ENCODE results near the gene ZNF236. TPM values are rescaled to one million over a fixed set of nuclear protein-coding genes. Genes with fewer than 3 reads are reported as not detected.
"Not testable (repeated sequence)": the region's sequence is repeated elsewhere in the genome, so short reads cannot be mapped to it uniquely, and the experiment has no call there.

Gene ZNF236
- total and polyA plus RNA-seq, 2 donors (not counting 1 experiment from before 2014, with no cell fraction given) = 2.9 to 8.4 TPM

GRCh38 chr18:77016936-77017335, 194.6 kb downstream of the ZNF236 start:
- no peak for TF ChIP-seq EZH2 (IDR thresholded peaks at IDR 0.05; ENCODE audit: low read length, missing control alignments)
- TF ChIP-seq, protein P1, sequence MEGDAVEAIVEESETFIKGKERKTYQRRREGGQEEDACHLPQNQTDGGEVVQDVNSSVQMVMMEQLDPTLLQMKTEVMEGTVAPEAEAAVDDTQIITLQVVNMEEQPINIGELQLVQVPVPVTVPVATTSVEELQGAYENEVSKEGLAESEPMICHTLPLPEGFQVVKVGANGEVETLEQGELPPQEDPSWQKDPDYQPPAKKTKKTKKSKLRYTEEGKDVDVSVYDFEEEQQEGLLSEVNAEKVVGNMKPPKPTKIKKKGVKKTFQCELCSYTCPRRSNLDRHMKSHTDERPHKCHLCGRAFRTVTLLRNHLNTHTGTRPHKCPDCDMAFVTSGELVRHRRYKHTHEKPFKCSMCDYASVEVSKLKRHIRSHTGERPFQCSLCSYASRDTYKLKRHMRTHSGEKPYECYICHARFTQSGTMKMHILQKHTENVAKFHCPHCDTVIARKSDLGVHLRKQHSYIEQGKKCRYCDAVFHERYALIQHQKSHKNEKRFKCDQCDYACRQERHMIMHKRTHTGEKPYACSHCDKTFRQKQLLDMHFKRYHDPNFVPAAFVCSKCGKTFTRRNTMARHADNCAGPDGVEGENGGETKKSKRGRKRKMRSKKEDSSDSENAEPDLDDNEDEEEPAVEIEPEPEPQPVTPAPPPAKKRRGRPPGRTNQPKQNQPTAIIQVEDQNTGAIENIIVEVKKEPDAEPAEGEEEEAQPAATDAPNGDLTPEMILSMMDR (conservative IDR thresholded peaks at IDR 0.05 in 1 of 2, IDR thresholded peaks at IDR 0.05 in 1 of 2; ENCODE audit: low read depth in 1 of 2, low read length in 2 of 2) = no peak
- Histone ChIP-seq H3K4me1 (ENCODE audit: control insufficient read depth, extremely low read depth, insufficient read depth, low read length) (no peaks in the 10 kb centered on the region), H3K4me3 (replicated peaks in 1 of 4; ENCODE audit: control extremely low read depth in 1 of 4, insufficient read depth in 1 of 4, low read depth in 3 of 4, low read length in 4 of 4) (no peak overlapping the region), H3K36me3 (ENCODE audit: control insufficient read depth, insufficient read depth, low read length) (no peaks in the 10 kb centered on the region), H3K79me2 (ENCODE audit: control insufficient read depth, insufficient read depth, low read length) (no peaks in the 10 kb centered on the region), H3K27ac (ENCODE audit: insufficient read depth, low read length) (no peak overlapping the region), H4K20me1 (ENCODE audit: control insufficient read depth, extremely low read depth, insufficient read depth, low read length) (no peaks in the 10 kb centered on the region), H3K9ac (ENCODE audit: insufficient read depth, low read length) (no peak overlapping the region), H2AFZ (ENCODE audit: low read length) (no peak overlapping the region), H3K9me3 (ENCODE audit: control insufficient read depth, insufficient read depth, low read depth, low read length) (no peaks in the 10 kb centered on the region), H3K4me2 (ENCODE audit: extremely low read depth, insufficient read depth, low read length) (no peak overlapping the region), H3K27me3 (ENCODE audit: control insufficient read depth, insufficient read depth, low read length) (peaks cover 5% of the 10 kb centered on the region)
- DNase-seq (ENCODE audit: low read depth in 2 of 2) = no peak

DNA sequence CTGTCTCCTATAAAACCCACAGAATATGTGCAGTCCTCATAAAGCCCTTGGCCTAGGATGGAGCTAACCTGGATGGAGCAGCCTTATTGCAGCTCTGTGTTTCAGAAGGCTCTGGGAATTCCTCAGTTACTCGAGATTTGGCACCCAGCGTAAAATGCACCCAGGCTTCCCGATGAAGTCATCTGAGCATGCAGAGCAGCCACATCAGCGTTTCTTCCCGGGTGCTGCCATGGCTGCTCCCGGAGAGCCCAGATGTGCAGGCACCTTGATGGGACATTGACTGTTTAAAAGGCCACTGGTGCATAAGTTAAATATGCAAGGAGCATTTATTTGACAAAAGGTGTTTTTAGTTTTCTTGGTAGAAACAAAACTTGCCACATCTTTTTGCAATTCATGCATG, 195.0 kb downstream of the ZNF236 start:
- Histone ChIP-seq H3K4me2 (ENCODE audit: extremely low read depth, insufficient read depth, low read length) (no peak overlapping the region), H3K9ac (ENCODE audit: insufficient read depth, low read length) (no peak overlapping the region), H3K4me1 (ENCODE audit: control insufficient read depth, extremely low read depth, insufficient read depth, low read length) (no peaks in the 10 kb centered on the region), H3K27me3 (ENCODE audit: control insufficient read depth, insufficient read depth, low read length) (peaks cover 5% of the 10 kb centered on the region), H3K4me3 (replicated peaks in 1 of 4; ENCODE audit: control extremely low read depth in 1 of 4, insufficient read depth in 1 of 4, low read depth in 3 of 4, low read length in 4 of 4) (no peak overlapping the region), H3K79me2 (ENCODE audit: control insufficient read depth, insufficient read depth, low read length) (no peaks in the 10 kb centered on the region), H3K27ac (ENCODE audit: insufficient read depth, low read length) (no peak overlapping the region), H3K9me3 (ENCODE audit: control insufficient read depth, insufficient read depth, low read depth, low read length) (no peaks in the 10 kb centered on the region), H4K20me1 (ENCODE audit: control insufficient read depth, extremely low read depth, insufficient read depth, low read length) (no peaks in the 10 kb centered on the region), H3K36me3 (ENCODE audit: control insufficient read depth, insufficient read depth, low read length) (no peaks in the 10 kb centered on the region), H2AFZ (ENCODE audit: low read length) (no peak overlapping the region)
- no peak for DNase-seq (ENCODE audit: low read depth in 2 of 2)
- TF ChIP-seq, protein P1 (conservative IDR thresholded peaks at IDR 0.05 in 1 of 2, IDR thresholded peaks at IDR 0.05 in 1 of 2; ENCODE audit: low read depth in 1 of 2, low read length in 2 of 2) = no peak
- no peak for TF ChIP-seq EZH2 (IDR thresholded peaks at IDR 0.05; ENCODE audit: low read length, missing control alignments)

GRCh38 chr18:77018650-77019049, 196.3 kb downstream of the ZNF236 start:
- H3K4me2 ChIP-seq (ENCODE audit: extremely low read depth, insufficient read depth, low read length); H3K27ac ChIP-seq (ENCODE audit: insufficient read depth, low read length); H3K27me3 ChIP-seq (ENCODE audit: control insufficient read depth, insufficient read depth, low read length); H4K20me1 ChIP-seq (ENCODE audit: control insufficient read depth, extremely low read depth, insufficient read depth, low read length); DNase-seq (ENCODE audit: low read depth in 2 of 2); H2AFZ ChIP-seq (ENCODE audit: low read length); H3K9me3 ChIP-seq (ENCODE audit: control insufficient read depth, insufficient read depth, low read depth, low read length); H3K9ac ChIP-seq (ENCODE audit: insufficient read depth, low read length); H3K79me2 ChIP-seq (ENCODE audit: control insufficient read depth, insufficient read depth, low read length); H3K4me3 ChIP-seq (replicated peaks in 1 of 4; ENCODE audit: control extremely low read depth in 1 of 4, insufficient read depth in 1 of 4, low read depth in 3 of 4, low read length in 4 of 4); H3K4me1 ChIP-seq (ENCODE audit: control insufficient read depth, extremely low read depth, insufficient read depth, low read length); H3K36me3 ChIP-seq (ENCODE audit: control insufficient read depth, insufficient read depth, low read length): not testable (repeated sequence)

Data from fibroblast of lung (primary cell).